ENCODE measurements around the gene SYNE4.

DNA sequence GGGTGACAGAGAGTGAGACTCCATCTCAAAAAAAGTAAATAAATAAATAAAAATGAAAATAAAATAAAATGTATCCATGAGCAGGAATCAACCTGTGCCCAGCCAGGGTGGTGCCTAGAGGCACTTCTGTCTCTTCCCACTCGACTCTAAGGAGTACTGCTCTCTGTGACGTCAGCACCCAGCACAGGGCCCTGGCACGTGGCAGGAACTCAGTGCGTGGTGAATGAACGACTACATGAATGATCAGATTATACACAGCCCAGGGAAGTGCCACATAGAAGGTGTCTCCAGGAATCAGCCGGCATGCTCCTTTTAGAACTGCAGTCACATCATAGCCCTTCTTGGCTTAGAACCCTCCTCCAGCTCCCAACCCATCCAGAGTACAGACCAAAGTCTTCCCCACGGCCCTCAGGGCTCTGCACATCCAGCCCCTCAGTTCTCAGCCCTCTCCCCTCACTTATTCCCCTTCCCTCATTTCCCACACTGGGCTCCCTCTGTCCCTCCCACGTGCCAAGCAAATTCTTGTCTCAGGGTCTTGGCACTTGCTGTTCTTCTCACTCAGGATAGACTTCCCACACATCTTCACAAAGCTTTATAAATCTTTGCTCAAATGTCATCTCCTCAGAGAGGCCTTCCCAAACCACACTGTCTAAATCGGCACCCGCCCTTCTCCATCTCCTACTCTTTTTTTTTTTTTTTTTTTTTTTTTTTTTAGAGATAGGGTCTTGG lies 19.9 kb upstream of the SYNE4 start:
- TF ChIP-seq EZH2 (IDR thresholded peaks at IDR 0.05; ENCODE audit: borderline replicate concordance, low read depth, low read length, severe bottlenecking) = no peak
- no peak for TF ChIP-seq POLR2AphosphoS5 (IDR thresholded peaks at IDR 0.05; ENCODE audit: insufficient read depth, low read depth, low read length)
- no peak for TF ChIP-seq POLR2A (IDR thresholded peaks at IDR 0.05; ENCODE audit: low read depth, low read length)
- TF ChIP-seq, protein P1, sequence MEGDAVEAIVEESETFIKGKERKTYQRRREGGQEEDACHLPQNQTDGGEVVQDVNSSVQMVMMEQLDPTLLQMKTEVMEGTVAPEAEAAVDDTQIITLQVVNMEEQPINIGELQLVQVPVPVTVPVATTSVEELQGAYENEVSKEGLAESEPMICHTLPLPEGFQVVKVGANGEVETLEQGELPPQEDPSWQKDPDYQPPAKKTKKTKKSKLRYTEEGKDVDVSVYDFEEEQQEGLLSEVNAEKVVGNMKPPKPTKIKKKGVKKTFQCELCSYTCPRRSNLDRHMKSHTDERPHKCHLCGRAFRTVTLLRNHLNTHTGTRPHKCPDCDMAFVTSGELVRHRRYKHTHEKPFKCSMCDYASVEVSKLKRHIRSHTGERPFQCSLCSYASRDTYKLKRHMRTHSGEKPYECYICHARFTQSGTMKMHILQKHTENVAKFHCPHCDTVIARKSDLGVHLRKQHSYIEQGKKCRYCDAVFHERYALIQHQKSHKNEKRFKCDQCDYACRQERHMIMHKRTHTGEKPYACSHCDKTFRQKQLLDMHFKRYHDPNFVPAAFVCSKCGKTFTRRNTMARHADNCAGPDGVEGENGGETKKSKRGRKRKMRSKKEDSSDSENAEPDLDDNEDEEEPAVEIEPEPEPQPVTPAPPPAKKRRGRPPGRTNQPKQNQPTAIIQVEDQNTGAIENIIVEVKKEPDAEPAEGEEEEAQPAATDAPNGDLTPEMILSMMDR (IDR thresholded peaks at IDR 0.05; ENCODE audit: extremely low read depth in 1 of 2, insufficient read depth in 1 of 2, low read depth in 1 of 2, low read length in 2 of 2) = no peak
- no peak for TF ChIP-seq JUN (IDR thresholded peaks at IDR 0.05; ENCODE audit: borderline replicate concordance, insufficient read depth, insufficient read length, low read depth)
- TF ChIP-seq FOS (IDR thresholded peaks at IDR 0.05; ENCODE audit: borderline replicate concordance, insufficient read depth, low read length) = no peak
- TF ChIP-seq, protein P2, sequence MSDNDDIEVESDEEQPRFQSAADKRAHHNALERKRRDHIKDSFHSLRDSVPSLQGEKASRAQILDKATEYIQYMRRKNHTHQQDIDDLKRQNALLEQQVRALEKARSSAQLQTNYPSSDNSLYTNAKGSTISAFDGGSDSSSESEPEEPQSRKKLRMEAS (IDR thresholded peaks at IDR 0.05; ENCODE audit: insufficient read depth, insufficient read length) = no peak
- TF ChIP-seq MYC (IDR thresholded peaks at IDR 0.05; ENCODE audit: low read depth, low read length) = no peak
- TF ChIP-seq GATA2 (IDR thresholded peaks at IDR 0.05; ENCODE audit: insufficient read depth, insufficient read length, low read depth, low read length) = no peak

Data from endothelial cell of umbilical vein (primary cell).